Measurements from ENCODE around the gene SUPT5H.
"Not testable (repeated sequence)": the region's sequence is repeated elsewhere in the genome, so short reads cannot be mapped to it uniquely, and the experiment has no call there.

Gene SUPT5H

GRCh38 chr19:39426170-39426569 lies 19.2 kb upstream of the SUPT5H start:
- DNase-seq = no peak

- no peak for DNase-seq
Measured at GRCh38 chr19:39427707-39428106, 17.7 kb upstream of the SUPT5H start.

- no peak for DNase-seq
Measured at GRCh38 chr19:39428283-39429112, 16.9 kb upstream of the SUPT5H start.

GRCh38 chr19:39430675-39431593 lies 14.4 kb upstream of the SUPT5H start:
- DNase-seq = peak; percentile 63

GRCh38 chr19:39432677-39433025 lies 12.7 kb upstream of the SUPT5H start:
- DNase-seq = no peak

GRCh38 chr19:39433480-39434079 lies 11.8 kb upstream of the SUPT5H start:
- no peak for DNase-seq

- DNase-seq = no peak
Measured at GRCh38 chr19:39434123-39435076, 11.0 kb upstream of the SUPT5H start.

- DNase-seq = peak; percentile 98
Measured at GRCh38 chr19:39435499-39436349, 9.7 kb upstream of the SUPT5H start, which contains the start of gene RPS16. Gene RPS16 (minus strand): TSS chr19:39435949. CDS start chr19:39435895, 54 bp downstream.

GRCh38 chr19:39436350-39436716 lies 9.0 kb upstream of the SUPT5H start:
- no peak for DNase-seq

- no peak for DNase-seq
Measured at GRCh38 chr19:39438270-39438934, 7.0 kb upstream of the SUPT5H start.

GRCh38 chr19:39444598-39445195 lies 685 bp upstream of the SUPT5H start:
- DNase-seq = no peak

GRCh38 chr19:39446365-39447084 lies 1.1 kb downstream of the SUPT5H start:
- DNase-seq = no peak

GRCh38 chr19:39448271-39448670 lies 2.9 kb downstream of the SUPT5H start:
- DNase-seq = no peak

- DNase-seq = no peak
Measured at GRCh38 chr19:39449116-39449797, 3.9 kb downstream of the SUPT5H start.

- not testable (repeated sequence) for DNase-seq
Measured at GRCh38 chr19:39451257-39451656, 5.9 kb downstream of the SUPT5H start.

GRCh38 chr19:39463403-39463802 lies 18.0 kb downstream of the SUPT5H start:
- no peak for DNase-seq

- DNase-seq = no peak
Measured at GRCh38 chr19:39465956-39466747, 20.8 kb downstream of the SUPT5H start.

GRCh38 chr19:39467941-39468340 lies 22.6 kb downstream of the SUPT5H start:
- DNase-seq = no peak

Data from activated T-cell treated with anti-CD3 and anti-CD28 coated beads, Interleukin-2, amount 50 U/mL, for 1 hour (primary cell).